Activated CD4-positive, alpha-beta T cell treated with anti-CD3 and anti-CD28 coated beads, Interleukin-2, Interleukin-6, amounts not matched to agents 100 ng/mL and 50 ng/mL, durations not matched to agents 16 hours and 8 hours (primary cell): ENCODE data around the gene TIMM23B.
"Not testable (repeated sequence)": the region's sequence is repeated elsewhere in the genome, so short reads cannot be mapped to it uniquely, and the experiment has no call there.

Source experiments
- DNase-seq: peaks from one replicate; pipeline ENCODE4 v3.0.0-alpha.2; 2020

Gene TIMM23B

GRCh38 chr10:49987207-49987606, 45.4 kb downstream of the TIMM23B start:
- not testable (repeated sequence) for DNase-seq

DNA sequence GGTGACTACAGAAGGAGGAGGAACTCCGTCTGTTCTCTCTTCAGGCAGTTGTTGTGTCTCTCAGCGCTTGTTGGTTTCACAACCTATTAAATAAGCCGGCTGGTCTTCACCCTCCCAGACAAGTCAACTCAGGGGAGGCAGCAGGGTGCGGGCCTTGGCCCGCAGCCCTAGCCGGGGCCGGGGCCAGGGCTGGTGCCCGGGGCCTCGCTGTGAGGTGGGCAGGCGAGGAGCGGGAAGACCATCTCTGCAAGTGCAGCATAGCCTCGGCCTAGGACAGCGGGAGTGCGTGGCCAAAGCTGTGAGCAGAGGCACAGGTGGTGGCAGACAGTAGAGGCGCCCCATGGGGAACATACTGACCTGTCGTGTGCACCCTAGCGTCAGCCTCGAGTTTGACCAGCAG, 46.5 kb downstream of the TIMM23B start, which contains the start of gene AGAP6:
Gene AGAP6 (plus strand): TSS at position 31 of the 400 bp plus-strand sequence. CDS start 310 bp downstream, at position 341.
- DNase-seq: not testable (repeated sequence)

- DNase-seq: not testable (repeated sequence)
Observed at GRCh38 chr10:49995321-49995720, 53.5 kb downstream of the TIMM23B start.

GRCh38 chr10:50014024-50014423, 72.2 kb downstream of the TIMM23B start:
- DNase-seq: not testable (repeated sequence)

DNA sequence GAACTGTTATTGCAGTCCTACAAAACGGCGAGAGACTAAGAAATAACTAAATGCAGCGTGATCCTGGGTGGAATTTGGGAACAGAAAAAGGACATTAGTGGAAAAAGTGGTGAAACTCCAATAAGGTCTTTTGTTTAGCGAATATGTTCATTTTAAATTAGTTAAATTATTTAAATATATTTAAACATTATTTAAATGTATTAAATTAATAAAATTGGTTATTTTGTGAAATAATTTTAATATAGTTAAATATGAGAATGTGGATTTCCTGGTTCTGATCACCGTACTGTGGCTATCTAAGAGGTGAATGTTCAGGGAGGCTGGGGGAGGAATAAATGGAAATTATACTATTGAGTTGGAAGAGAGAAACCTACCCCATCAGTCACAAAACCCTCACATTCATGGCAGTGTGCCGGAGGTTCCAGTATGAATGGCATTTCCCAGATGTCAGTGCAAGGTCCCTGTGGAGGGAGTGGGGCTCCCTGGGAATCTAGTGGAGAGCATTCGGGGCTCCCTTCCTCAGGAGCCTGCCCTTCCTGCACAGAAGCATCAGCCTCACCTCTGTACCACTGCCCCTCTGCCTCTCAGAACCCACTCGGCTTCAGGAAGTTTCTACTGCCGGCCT, 73.9 kb downstream of the TIMM23B start:
- not testable (repeated sequence) for DNase-seq

DNA sequence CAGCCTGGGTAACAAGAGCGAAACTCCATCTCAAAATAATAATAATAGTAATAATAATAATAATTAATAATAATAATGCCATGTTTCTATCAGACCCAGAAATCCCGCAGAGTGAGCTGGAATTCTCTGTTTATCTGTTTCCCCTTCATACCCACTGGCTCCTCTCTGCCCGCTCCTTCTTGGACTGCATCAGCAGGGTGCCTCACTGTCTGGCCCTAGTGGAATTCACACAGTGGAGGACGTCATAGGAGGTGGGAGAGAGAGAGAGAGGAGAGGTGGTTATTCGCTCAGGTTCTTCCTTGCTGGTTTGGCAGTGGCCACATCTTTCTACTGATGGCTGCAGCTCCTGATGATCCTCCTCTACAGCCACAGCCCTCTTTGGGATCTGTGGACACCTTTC, 75.1 kb downstream of the TIMM23B start:
- not testable (repeated sequence) for DNase-seq

DNA sequence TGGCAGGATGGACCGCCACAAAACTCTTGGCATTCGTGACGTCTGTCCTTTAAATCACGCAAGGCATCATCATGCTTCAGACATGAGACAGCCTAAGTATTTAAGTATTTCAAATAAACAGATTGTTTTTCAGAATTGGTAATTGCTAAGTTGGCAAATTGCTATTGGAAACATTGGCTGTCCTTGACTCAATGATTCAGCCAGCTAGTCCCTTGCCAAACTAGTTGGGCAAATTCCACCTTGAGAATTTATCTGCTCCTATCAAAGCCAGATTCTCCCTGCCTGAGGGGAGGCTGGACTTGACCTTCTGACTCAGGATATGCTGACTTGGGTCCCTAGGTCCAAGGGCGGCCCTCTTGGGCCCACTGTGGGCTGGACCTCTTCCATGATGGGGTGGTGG, 75.8 kb downstream of the TIMM23B start:
- DNase-seq: not testable (repeated sequence)

DNA sequence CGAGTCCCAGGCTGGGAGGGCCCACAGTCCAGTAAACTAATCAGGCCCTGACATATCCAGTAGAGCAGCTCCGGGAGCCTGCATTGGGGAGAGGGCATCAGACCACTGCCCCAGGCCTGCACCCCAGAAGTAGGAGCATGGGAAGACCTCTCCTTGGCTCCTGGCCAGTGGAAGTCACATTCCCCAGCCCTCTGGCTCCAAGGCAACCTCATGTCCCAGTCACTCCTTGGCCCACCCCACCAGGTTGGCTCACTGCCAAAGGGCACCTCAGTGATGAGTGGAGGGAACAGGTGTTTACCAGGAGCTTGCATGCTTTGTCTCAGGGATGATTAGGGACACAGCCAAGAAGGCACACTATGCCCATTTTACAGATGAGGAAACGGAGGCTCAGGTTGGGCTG, 77.4 kb downstream of the TIMM23B start:
- DNase-seq: not testable (repeated sequence)

DNA sequence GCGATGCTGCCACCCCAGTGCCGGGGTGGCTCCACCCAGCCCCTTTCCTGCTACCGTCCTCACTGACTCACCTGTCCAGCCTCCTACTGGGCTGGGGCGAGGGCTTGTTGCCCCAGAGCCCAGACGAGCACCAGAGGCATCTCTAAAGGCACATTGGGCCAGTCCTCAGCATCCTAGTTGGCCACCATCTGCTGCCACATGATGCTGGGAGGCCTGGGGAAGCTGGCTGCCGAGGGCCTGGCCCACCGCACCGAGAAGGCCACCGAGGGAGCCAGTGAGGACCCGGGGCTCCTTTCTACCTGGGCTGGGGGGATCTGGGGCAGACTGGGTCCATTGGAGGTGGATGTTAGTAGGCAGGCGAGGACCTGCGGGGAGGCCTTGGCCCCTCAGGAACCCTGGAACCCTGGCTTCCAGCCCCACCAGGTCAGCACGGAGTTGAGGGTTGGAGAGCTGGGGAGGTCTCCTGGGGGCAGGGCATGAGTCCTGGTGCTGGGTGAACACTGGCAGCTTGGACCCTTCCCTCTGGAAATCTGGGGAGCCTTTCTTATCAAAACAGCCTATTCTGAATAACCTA, 78.7 kb downstream of the TIMM23B start:
- DNase-seq: not testable (repeated sequence)

GRCh38 chr10:50021646-50022045, 79.8 kb downstream of the TIMM23B start:
- no peak for DNase-seq
